AG09319 (cell line): ENCODE data around the gene ZFTA.

ENCODE experiments used
- DNase-seq: peaks from one replicate; pipeline ENCODE4 v3.0.0-alpha.2; 2010; ENCODE audit warnings: low read depth; ENCODE audit errors: extremely low read depth
- TF ChIP-seq, protein P1 (sequence below): IDR thresholded peaks from 2 replicates; pipeline ENCODE4 v1.5.1; 2011; ENCODE audit warnings: low read depth, mild to moderate bottlenecking, inconsistent platforms, low read length, moderate library complexity

ZFTA gene

GRCh38 chr11:63768237-63769041 is at the start of gene ZFTA:
Gene ZFTA (minus strand): TSS chr11:63768775. CDS start chr11:63768622, 153 bp downstream.
- TF ChIP-seq, protein P1, sequence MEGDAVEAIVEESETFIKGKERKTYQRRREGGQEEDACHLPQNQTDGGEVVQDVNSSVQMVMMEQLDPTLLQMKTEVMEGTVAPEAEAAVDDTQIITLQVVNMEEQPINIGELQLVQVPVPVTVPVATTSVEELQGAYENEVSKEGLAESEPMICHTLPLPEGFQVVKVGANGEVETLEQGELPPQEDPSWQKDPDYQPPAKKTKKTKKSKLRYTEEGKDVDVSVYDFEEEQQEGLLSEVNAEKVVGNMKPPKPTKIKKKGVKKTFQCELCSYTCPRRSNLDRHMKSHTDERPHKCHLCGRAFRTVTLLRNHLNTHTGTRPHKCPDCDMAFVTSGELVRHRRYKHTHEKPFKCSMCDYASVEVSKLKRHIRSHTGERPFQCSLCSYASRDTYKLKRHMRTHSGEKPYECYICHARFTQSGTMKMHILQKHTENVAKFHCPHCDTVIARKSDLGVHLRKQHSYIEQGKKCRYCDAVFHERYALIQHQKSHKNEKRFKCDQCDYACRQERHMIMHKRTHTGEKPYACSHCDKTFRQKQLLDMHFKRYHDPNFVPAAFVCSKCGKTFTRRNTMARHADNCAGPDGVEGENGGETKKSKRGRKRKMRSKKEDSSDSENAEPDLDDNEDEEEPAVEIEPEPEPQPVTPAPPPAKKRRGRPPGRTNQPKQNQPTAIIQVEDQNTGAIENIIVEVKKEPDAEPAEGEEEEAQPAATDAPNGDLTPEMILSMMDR, result peak; percentile 24
- DNase-seq, result no peak

GRCh38 chr11:63817758-63818498 is 49.4 kb upstream of the ZFTA start:
- TF ChIP-seq, protein P1, result no peak
- no peak for DNase-seq

GRCh38 chr11:63816732-63817131 is 48.2 kb upstream of the ZFTA start:
- TF ChIP-seq, protein P1, result no peak
- DNase-seq, result no peak

DNA sequence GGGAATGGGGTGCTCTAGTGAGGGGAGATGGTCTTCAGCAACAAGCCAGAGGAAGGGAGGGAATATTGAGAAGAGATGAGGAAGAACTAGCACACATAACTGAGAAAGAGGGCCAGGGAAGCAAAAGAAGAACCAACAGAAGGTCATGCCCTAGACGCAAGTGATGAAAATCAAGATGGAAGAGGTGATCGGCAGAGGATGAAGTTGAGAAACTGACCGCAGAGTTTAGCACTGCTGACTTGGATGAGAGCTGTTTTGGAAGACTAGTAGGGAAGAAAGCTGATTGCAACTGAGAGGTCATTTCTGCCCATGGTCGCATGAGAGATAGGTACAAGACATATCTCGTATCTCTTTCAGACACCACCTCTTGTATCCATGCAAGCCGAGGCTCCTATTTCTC is 47.6 kb upstream of the ZFTA start:
- TF ChIP-seq, protein P1, result no peak
- no peak for DNase-seq

- DNase-seq, result no peak
- TF ChIP-seq, protein P1, result no peak
Measured at GRCh38 chr11:63814383-63814736, 45.8 kb upstream of the ZFTA start.

GRCh38 chr11:63813563-63814382 is 45.2 kb upstream of the ZFTA start:
- DNase-seq, result no peak
- TF ChIP-seq, protein P1, result no peak; the same call in 1 of the 2 replicates
